Raji (cell line): ENCODE measurements around the gene CMTM3.

Source experiments
- POLR2A ChIP-seq: IDR thresholded peaks from 2 replicates; pipeline ENCODE4 v1.6.1; 2011; ENCODE audit warnings: low read depth, low read length, control low read depth; ENCODE audit not compliant: insufficient read depth

Gene CMTM3

DNA sequence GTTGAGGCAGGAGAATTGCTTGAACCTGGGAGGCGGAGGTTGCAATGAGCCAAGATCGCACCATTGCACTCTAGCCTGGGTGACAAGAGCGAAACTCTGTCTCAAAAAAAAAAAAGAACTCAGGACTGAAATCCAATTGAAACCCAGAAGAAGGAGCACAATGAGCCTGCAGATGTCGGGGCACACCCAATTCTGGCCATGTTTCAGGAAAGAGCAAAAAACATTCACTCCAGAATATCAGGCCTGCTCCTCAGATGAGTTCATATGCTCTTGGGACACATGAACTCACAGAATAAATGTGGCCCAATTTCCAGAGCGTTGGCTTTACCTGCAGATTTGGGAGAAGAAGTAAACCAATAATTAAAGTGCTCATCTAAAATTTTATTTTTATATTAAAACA, 28.2 kb upstream of the CMTM3 start:
- TF ChIP-seq POLR2A: no peak

DNA sequence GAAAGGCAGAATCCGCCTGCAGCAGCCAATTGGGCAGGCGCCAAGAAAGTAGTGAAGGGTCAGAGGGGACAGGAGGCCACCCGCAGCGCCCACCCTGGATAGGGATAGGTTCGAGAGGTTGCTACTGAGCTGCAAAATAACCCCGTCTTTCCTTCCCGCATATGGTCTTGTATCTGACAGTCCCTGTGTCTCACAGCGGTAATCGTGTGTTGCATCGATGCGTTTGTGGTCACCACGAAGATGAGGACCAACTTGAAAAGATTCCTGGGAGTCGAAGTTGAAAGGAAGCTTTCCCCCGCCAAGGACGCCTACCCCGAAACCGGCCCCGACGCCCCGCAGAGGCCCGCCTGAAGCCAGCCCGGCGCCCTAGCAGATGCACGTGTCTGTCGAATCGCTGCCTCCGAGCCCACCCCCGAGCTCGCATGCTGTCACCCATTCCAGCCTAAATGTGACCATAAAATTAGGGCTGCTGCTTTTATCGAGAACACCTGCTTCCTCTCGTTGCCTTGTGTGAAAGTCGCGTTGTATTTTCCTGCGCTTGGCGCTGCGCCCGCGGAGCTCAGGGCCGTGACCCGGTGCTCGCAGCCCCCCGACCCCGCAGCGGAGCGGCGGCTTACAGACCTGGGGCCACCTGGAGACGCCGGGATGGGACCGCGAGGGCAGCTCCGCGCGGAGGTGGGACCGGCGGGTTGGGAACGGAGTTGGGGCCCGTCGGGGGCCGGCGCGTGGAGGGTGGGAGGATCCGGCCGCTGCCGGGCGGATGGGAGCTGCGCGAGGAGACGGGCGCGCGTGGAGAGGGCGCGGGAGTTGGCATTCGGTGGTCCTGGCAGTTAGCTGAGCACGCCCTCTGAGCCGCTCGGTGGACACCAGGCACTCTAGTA, 25.6 kb upstream of the CMTM3 start, which contains the start of gene CMTM2:
TSS of gene CMTM2 (plus strand) at position 813 of the 881 bp plus-strand sequence. CDS start 145 bp downstream, outside the sequence.
- TF ChIP-seq POLR2A: no peak

DNA sequence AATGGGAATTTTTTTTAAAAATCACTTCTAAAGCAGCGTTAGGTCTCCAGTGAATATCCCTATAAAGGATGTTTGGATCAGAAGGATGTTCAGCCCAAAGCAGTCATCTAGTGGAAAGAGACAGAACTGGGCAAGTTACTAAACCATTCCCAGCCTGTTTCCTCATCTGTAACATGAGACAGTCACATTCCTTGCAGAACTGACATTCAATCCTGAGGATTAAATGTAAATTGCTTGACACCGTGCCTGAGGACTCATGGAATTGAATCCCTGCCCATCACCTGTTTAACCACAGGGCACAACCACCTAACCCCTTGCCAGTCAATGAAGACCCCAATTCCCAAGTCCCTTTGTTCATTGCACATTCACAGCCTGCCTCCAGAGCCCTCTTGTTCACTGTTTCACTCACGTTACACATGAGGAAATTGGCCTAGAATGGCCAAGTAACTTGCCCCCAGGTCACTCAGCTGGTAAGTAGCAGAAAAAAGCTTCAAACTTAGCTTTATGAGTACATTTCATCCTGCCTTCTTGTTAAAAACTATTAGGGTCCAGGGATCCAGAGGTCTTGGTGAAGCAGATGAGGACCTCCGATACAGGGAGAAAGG, 23.8 kb upstream of the CMTM3 start:
- TF ChIP-seq POLR2A: no peak

DNA sequence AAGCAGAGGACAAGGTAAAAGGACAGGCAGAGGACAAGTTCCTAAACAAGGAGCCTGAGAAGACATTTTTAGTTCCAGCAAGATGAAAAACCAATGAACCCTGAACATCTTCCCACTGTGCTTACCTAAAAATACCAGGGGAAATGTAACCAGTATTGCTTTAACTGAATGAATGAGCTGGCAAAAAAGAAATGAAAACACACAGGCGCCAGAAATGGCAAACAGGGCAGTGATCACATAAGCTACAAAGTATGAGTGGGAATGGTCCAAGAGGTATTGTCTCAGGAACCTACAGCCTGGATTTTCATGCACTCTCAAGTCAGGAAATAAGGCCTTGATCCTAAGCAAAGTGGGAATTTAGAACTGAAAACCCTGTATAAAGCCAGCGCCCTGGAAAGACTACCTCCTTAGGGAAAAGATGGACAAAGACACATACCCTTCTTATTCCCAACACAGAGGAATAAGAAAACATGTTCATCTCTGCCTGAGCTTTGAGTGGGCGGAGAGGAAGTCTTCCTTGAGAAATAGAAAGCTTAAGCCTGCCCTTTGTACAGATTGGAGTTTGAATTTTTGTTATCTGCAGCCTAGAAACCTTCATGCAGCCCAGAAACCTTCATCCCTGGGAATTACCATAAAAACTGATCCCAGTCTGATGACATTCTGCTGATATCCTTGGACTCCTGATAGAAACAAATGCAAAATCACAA, 23.1 kb upstream of the CMTM3 start:
- no peak for TF ChIP-seq POLR2A

DNA sequence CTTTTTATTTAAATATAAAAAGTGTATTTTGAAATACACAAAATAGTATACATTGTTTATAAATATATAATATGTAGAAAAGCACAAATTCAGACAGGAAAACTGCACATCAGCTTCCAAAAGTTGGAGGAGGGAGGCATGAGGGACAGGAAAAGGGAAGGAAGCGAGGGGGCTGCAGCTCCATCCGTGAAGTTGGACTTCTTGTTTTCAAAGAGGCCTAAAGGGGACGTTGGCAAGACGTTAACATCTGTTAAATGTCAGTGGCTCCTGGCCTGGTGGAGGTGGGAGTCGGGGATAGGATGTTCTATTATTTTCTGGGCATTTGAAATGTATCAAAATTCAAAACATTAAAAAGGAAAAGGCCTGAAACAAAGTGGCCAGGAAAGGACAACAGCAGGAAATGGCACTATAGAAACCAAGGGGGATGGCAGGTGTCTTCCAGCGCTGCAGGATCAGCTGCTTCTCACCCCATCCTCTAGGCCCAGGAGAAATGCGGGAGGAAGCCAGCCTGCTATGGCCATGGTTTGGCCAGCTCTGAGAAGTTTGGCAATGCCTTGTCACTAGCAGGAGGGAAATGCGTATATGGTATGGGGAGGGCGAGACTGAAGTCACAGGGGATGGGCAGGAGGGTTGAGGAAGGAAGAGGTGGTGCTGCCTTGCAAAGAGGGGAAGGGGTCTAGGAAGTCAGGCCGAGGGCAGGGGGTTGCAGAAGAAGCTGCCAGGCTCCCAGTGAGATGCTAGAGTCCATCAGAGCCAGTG, 18.8 kb upstream of the CMTM3 start:
- no peak for TF ChIP-seq POLR2A

DNA sequence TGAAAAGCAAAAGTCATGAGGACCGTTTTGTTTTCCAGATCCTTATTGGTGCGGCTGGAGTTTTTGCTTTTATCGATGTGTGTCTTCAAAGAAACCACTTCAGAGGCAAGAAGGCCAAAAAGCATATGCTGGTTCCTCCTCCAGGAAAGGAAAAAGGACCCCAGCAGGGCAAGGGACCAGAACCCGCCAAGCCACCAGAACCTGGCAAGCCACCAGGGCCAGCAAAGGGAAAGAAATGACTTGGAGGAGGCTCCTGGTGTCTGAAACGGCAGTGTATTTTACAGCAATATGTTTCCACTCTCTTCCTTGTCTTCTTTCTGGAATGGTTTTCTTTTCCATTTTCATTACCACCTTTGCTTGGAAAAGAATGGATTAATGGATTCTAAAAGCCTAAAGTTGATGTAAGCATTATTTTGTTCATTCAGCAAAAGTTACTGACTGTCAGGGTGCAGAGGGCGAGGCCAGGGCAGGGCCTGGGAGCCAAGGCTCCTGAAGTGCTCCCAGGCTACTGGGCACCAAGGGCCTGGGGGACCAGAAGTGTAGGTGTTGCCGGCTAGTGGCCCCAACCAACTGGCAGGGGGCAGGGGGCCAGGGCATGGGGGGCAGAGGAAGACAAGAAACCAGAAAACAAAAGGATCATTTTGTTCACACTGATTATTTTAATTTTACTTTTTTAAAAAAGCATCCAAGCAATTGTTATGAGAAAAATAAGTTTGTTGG, 16.5 kb upstream of the CMTM3 start:
- TF ChIP-seq POLR2A: no peak

DNA sequence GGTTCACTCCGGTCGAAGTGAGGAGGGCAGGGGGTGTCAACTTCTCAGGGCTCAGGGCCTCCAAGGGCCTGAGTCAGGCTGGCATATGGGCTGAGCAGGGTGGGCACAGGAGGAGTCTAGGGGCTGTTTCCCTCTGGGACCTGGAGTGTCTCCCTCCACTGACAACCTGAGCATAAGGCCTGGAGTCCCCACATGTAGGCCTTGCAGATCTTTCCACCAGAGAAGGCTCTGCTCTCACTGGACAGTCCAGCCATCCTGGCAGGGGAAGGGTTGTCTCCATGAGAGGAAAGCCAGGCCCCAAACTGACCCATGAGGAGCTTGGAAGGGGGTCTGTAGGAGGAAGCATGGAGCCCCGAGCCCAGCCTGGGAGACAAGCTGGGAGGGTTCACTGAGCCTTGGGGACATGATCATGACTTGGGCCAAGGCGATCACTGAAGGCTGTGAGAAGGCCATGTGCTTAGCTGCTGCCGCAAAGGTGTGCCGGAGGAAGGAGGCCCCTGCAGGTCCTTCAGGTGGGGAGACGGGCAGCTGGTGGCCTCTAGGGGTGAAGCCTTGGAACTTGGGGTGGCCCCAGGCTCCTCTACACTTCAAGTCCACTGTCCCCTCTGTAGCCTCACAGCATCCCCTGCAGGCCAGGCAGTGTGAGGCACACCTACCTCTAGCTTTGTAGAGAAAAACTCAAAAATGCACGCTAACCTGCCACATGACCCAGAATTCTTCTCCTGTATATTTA, 15.4 kb upstream of the CMTM3 start:
- no peak for TF ChIP-seq POLR2A

DNA sequence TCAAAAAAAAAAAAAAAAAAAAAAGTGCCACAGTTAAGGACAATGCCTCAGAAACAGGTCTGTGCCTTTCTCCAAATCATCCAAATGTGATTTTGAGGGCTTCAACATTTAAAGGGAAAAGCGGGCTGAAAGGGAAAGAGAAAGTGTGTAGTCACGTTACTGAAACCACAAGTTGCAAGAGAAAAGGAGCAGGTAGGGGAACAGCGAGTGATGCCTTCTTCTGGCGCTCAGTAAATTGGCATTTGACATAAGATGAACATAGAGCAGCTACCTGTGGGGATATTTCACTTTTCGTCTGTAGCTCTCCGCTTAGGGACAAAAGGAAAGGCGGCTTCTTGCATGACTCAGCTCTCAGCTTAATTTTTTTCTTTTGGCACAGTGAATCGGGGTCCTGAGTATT, 14.2 kb upstream of the CMTM3 start:
- no peak for TF ChIP-seq POLR2A

DNA sequence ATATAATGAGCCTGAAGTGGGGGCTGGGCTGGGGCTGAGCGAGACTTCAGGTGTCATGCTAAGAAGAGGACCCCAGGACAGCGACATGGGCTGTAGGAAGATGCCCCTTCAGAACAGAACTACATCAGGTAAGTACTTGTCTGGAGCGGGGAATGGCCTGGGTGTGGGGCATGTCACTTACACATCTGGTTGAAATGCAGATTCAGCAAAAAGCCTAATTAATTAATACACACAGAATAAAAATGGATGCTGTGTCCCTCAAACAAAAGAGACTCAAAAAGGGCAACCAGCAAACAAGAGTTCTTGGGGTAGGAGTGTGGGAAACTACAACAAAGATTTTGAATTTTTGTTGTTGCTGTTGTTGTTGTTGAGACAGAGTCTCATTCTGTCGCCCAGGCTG, 13.5 kb upstream of the CMTM3 start:
- no peak for TF ChIP-seq POLR2A

DNA sequence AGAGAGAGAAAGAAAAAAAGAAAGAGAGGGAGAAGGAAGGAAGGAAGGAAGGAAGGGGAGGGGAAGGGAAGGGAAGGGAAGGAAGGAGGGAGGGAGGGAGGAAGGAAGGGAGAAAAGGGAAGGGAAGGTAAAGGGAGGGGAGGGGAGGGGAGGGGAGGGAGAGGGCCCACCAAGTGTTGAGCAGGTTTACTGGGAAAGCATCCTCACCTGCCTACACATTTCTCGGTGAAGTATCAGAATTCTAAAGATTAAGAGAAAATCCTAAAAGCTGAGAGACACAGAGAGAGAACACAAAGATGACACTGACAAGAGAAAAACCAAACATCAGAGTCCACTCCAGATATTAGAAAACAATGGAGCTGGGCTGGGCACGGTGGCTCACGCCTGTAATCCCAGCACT, 12.3 kb upstream of the CMTM3 start:
- TF ChIP-seq POLR2A: no peak

DNA sequence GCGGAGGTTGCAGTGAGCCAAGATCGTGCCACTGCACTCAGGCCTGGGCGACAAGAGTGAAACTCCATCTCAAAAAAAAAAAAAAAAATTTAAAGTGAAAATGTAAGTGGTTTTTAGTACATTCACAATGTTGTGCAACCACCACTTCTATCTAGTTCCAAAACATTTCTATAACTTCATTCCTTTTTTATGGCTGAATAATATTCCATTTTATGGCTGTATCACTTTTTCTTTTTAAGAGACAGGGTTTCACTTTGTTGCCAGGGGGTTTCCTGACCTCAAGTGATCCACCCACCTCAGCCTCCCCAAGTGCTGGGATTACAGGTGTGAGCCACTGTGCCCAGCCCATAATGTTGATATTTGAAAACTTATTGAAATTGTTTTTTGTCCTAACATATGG, 11.7 kb upstream of the CMTM3 start:
- no peak for TF ChIP-seq POLR2A

DNA sequence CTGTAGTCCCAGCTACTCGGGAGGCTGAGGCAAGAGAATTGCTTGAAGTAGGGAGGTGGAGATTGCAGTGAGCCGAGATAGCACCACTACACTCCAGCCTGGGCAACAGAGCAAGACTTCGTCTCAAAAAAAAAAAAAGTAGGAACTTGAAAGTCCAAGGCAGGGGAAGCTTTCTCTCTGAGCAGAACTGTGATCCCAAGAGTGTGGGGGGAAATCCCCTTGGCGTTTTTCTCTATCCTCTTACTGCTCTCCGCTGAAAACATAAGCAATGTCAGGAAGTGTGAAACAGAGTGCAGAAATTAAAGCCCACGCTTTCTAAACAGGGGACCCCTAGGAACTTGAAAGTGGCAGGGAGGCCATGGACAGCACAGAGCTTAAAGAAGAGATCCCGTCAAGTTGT, 9.8 kb upstream of the CMTM3 start:
- no peak for TF ChIP-seq POLR2A

DNA sequence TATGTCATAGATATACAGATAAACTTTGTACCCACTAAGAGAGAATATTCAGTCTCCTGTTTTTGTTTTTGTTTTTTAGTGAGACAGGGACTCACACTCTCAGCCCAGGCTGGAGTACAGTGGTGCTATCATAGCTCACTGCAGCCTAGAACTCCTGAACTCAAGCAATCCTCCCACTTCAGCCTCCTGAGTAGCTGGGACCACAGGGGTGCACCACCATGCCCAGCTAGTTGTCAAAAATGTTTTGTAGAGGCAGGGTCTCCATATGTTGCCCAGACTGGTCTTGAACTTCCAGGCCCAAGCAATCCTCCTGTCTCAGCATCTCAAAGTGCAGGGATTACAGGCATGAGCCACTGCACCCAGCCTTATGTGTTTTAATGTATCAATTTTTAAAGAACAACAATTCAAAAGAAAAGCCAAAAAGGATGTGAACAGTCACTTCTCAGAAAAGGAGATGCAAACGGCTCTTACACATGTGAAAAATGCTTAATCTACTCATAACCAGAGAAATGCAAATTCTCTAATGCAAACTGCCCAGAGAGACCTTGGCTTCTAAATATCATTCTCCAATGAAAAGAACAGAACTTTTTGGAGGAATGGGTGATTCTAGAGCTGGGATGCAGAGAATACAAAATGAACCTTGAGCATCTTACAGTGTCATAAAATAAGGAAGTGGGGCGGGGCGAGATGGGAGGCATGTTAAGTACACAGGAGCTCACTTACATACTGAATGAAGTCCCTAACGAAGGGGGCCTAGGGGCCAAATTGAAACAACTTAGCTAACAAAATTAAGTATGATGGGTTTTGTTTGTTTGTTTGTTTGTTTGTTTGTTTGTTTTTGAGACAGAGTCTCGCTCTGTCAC, 7.3 kb upstream of the CMTM3 start:
- TF ChIP-seq POLR2A: no peak

DNA sequence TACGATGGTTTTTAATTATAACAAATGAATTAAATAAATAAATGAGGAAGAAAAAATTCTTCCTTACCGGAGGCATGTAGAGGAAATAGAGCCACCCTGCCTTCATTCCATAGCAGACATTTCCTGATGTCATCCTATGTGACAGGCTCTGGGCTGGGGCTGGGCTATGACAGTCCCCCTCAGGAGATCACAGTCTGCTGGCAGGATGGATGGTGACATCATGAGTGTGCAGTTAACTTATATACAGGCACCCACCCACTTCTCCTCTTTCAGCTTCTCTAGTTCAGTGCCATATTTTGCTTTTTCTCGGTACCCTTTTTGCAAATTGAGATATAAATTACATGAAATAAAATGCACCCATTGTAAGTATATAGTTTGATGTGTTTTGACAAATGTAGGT, 6.4 kb upstream of the CMTM3 start:
- no peak for TF ChIP-seq POLR2A
